ENCODE data around the gene SPPL2C.

- no peak for TF ChIP-seq ATF2 (CRISPR knock-in tag; IDR thresholded peaks at IDR 0.05; ENCODE audit: borderline replicate concordance, low read depth)
- no peak for TF ChIP-seq CTCF (IDR thresholded peaks at IDR 0.05)
- TF ChIP-seq ZBTB43 (CRISPR knock-in tag; IDR thresholded peaks at IDR 0.05), result no peak
- no peak for TF ChIP-seq ZNF232 (CRISPR knock-in tag; IDR thresholded peaks at IDR 0.05)
- no peak for TF ChIP-seq PREB (CRISPR knock-in tag; IDR thresholded peaks at IDR 0.05; ENCODE audit: borderline replicate concordance)
- no peak for TF ChIP-seq NFYB (CRISPR knock-in tag; conservative IDR thresholded peaks at IDR 0.05; ENCODE audit: low read depth)
- TF ChIP-seq ZNF396 (CRISPR knock-in tag; IDR thresholded peaks at IDR 0.05; ENCODE audit: borderline replicate concordance), result no peak
- no peak for TF ChIP-seq ATF6 (CRISPR knock-in tag; IDR thresholded peaks at IDR 0.05)
- TF ChIP-seq ARID4B (CRISPR knock-in tag; IDR thresholded peaks at IDR 0.05; ENCODE audit: borderline replicate concordance), result no peak
These were observed 1.5 kb downstream of the SPPL2C start for GRCh38 chr17:45846223-45846622.
